Measurements from ENCODE around the gene PSMD1. TPM values are rescaled to one million over a fixed set of nuclear protein-coding genes. Genes with fewer than 3 reads are reported as not detected.

Gene PSMD1
- total and polyA plus RNA-seq, 2 donors: 40.4 to 87.6 TPM

GRCh38 chr2:231144896-231145295, 88.2 kb downstream of the PSMD1 start:
- H3K9me3 ChIP-seq (ENCODE audit: control insufficient read depth in 2 of 2, insufficient read depth in 1 of 2, low read length in 1 of 2): no peaks in the 10 kb centered on the region
- 98% methylated on average over 6 of the region's 6 CpGs for WGBS
- no peaks in the 10 kb centered on the region for H3K27me3 ChIP-seq (ENCODE audit: control insufficient read depth in 2 of 2, insufficient read depth in 1 of 2, low read length in 1 of 2)
- H3K4me1 ChIP-seq (ENCODE audit: control insufficient read depth in 2 of 2, insufficient read depth in 2 of 2, low read length in 2 of 2): no peaks in the 10 kb centered on the region
- no peak overlapping the region for H3K4me3 ChIP-seq (ENCODE audit: low read length in 2 of 2)
- peaks cover 10 to 22% of the 10 kb centered on the region in 2 donors for H3K36me3 ChIP-seq (ENCODE audit: control insufficient read depth in 2 of 2, insufficient read depth in 2 of 2, low read length in 1 of 2)
- H3K27ac ChIP-seq (ENCODE audit: low read depth in 1 of 2, low read length in 1 of 2): no peak overlapping the region
- DNase-seq (ENCODE audit: low read depth in 6 of 9, low spot score in 9 of 9): no peak

- Histone ChIP-seq H3K9me3 (ENCODE audit: control insufficient read depth in 2 of 2, insufficient read depth in 1 of 2, low read length in 1 of 2) (no peaks in the 10 kb centered on the region), H3K36me3 (ENCODE audit: control insufficient read depth in 2 of 2, insufficient read depth in 2 of 2, low read length in 1 of 2) (peaks cover 6 to 23% of the 10 kb centered on the region in 2 donors)
These were observed 90.0 kb downstream of the PSMD1 start for GRCh38 chr2:231146665-231147064.

GRCh38 chr2:231152800-231153557, 96.3 kb downstream of the PSMD1 start:
- H3K4me1 ChIP-seq (ENCODE audit: control insufficient read depth in 2 of 2, insufficient read depth in 2 of 2, low read length in 2 of 2): no peaks in the 10 kb centered on the region
- H3K27me3 ChIP-seq (ENCODE audit: control insufficient read depth in 2 of 2, insufficient read depth in 1 of 2, low read length in 1 of 2): no peaks in the 10 kb centered on the region
- H3K4me3 ChIP-seq (ENCODE audit: low read length in 2 of 2): no peak overlapping the region
- no peak for DNase-seq (ENCODE audit: low read depth in 6 of 9, low spot score in 9 of 9)
- 98% methylated on average over 8 of the region's 8 CpGs for WGBS
- H3K36me3 ChIP-seq (ENCODE audit: control insufficient read depth in 2 of 2, insufficient read depth in 2 of 2, low read length in 1 of 2): peaks cover 16 to 39% of the 10 kb centered on the region in 2 donors
- no peaks in the 10 kb centered on the region for H3K9me3 ChIP-seq (ENCODE audit: control insufficient read depth in 2 of 2, insufficient read depth in 1 of 2, low read length in 1 of 2)
- H3K27ac ChIP-seq (ENCODE audit: low read depth in 1 of 2, low read length in 1 of 2): no peak overlapping the region

More at GRCh38 chr2:231146665-231147064, 90.0 kb downstream of the PSMD1 start:
- no peak overlapping the region for H3K4me3 ChIP-seq (ENCODE audit: low read length in 2 of 2)
- WGBS: over 99% methylated on average over 2 of the region's 2 CpGs
- no peak for DNase-seq (ENCODE audit: low read depth in 6 of 9, low spot score in 9 of 9)
- no peaks in the 10 kb centered on the region for H3K4me1 ChIP-seq (ENCODE audit: control insufficient read depth in 2 of 2, insufficient read depth in 2 of 2, low read length in 2 of 2)
- no peak overlapping the region for H3K27ac ChIP-seq (ENCODE audit: low read depth in 1 of 2, low read length in 1 of 2)
- H3K27me3 ChIP-seq (ENCODE audit: control insufficient read depth in 2 of 2, insufficient read depth in 1 of 2, low read length in 1 of 2): no peaks in the 10 kb centered on the region

- Histone ChIP-seq H3K4me3 (ENCODE audit: low read length in 2 of 2) (no peak overlapping the region), H3K27me3 (ENCODE audit: control insufficient read depth in 2 of 2, insufficient read depth in 1 of 2, low read length in 1 of 2) (no peaks in the 10 kb centered on the region), H3K4me1 (ENCODE audit: control insufficient read depth in 2 of 2, insufficient read depth in 2 of 2, low read length in 2 of 2) (no peaks in the 10 kb centered on the region), H3K36me3 (ENCODE audit: control insufficient read depth in 2 of 2, insufficient read depth in 2 of 2, low read length in 1 of 2) (peaks cover 15 to 34% of the 10 kb centered on the region in 2 donors), H3K27ac (ENCODE audit: low read depth in 1 of 2, low read length in 1 of 2) (no peak overlapping the region), H3K9me3 (ENCODE audit: control insufficient read depth in 2 of 2, insufficient read depth in 1 of 2, low read length in 1 of 2) (no peaks in the 10 kb centered on the region)
- no peak for DNase-seq (ENCODE audit: low read depth in 6 of 9, low spot score in 9 of 9)
These were observed 102.6 kb downstream of the PSMD1 start for GRCh38 chr2:231159306-231159705.

GRCh38 chr2:231160701-231161100, 104.0 kb downstream of the PSMD1 start:
- Histone ChIP-seq H3K4me3 (ENCODE audit: low read length in 2 of 2) (no peak overlapping the region), H3K9me3 (ENCODE audit: control insufficient read depth in 2 of 2, insufficient read depth in 1 of 2, low read length in 1 of 2) (no peaks in the 10 kb centered on the region), H3K36me3 (ENCODE audit: control insufficient read depth in 2 of 2, insufficient read depth in 2 of 2, low read length in 1 of 2) (peaks cover 14 to 39% of the 10 kb centered on the region in 2 donors), H3K27ac (ENCODE audit: low read depth in 1 of 2, low read length in 1 of 2) (no peak overlapping the region), H3K4me1 (ENCODE audit: control insufficient read depth in 2 of 2, insufficient read depth in 2 of 2, low read length in 2 of 2) (no peaks in the 10 kb centered on the region), H3K27me3 (ENCODE audit: control insufficient read depth in 2 of 2, insufficient read depth in 1 of 2, low read length in 1 of 2) (no peaks in the 10 kb centered on the region)
- 99% methylated on average over 5 of the region's 5 CpGs for WGBS
- DNase-seq (ENCODE audit: low read depth in 6 of 9, low spot score in 9 of 9): no peak

GRCh38 chr2:231161252-231161839, 104.7 kb downstream of the PSMD1 start:
- no peaks in the 10 kb centered on the region for H3K4me1 ChIP-seq (ENCODE audit: control insufficient read depth in 2 of 2, insufficient read depth in 2 of 2, low read length in 2 of 2)
- peaks cover 19 to 45% of the 10 kb centered on the region in 2 donors for H3K36me3 ChIP-seq (ENCODE audit: control insufficient read depth in 2 of 2, insufficient read depth in 2 of 2, low read length in 1 of 2)
- WGBS: 91% methylated on average over 7 of the region's 7 CpGs
- H3K27me3 ChIP-seq (ENCODE audit: control insufficient read depth in 2 of 2, insufficient read depth in 1 of 2, low read length in 1 of 2): no peaks in the 10 kb centered on the region
- no peak overlapping the region for H3K27ac ChIP-seq (ENCODE audit: low read depth in 1 of 2, low read length in 1 of 2)
- H3K9me3 ChIP-seq (ENCODE audit: control insufficient read depth in 2 of 2, insufficient read depth in 1 of 2, low read length in 1 of 2): no peaks in the 10 kb centered on the region
- no peak for DNase-seq (ENCODE audit: low read depth in 6 of 9, low spot score in 9 of 9)
- no peak overlapping the region for H3K4me3 ChIP-seq (ENCODE audit: low read length in 2 of 2)

- DNase-seq (ENCODE audit: low read depth in 6 of 9, low spot score in 9 of 9): no peak
- 96% methylated on average over 2 of the region's 2 CpGs for WGBS
- H3K27ac ChIP-seq (ENCODE audit: low read depth in 1 of 2, low read length in 1 of 2): no peak overlapping the region
- H3K4me1 ChIP-seq (ENCODE audit: control insufficient read depth in 2 of 2, insufficient read depth in 2 of 2, low read length in 2 of 2): no peaks in the 10 kb centered on the region
- no peaks in the 10 kb centered on the region for H3K9me3 ChIP-seq (ENCODE audit: control insufficient read depth in 2 of 2, insufficient read depth in 1 of 2, low read length in 1 of 2)
- peaks cover 19 to 49% of the 10 kb centered on the region in 2 donors for H3K36me3 ChIP-seq (ENCODE audit: control insufficient read depth in 2 of 2, insufficient read depth in 2 of 2, low read length in 1 of 2)
- no peak overlapping the region for H3K4me3 ChIP-seq (ENCODE audit: low read length in 2 of 2)
- no peaks in the 10 kb centered on the region for H3K27me3 ChIP-seq (ENCODE audit: control insufficient read depth in 2 of 2, insufficient read depth in 1 of 2, low read length in 1 of 2)
These were observed 105.2 kb downstream of the PSMD1 start for GRCh38 chr2:231161877-231162329.

- Histone ChIP-seq H3K27ac (ENCODE audit: low read depth in 1 of 2, low read length in 1 of 2) (no peak overlapping the region), H3K4me3 (ENCODE audit: low read length in 2 of 2) (no peak overlapping the region), H3K4me1 (ENCODE audit: control insufficient read depth in 2 of 2, insufficient read depth in 2 of 2, low read length in 2 of 2) (no peaks in the 10 kb centered on the region), H3K36me3 (ENCODE audit: control insufficient read depth in 2 of 2, insufficient read depth in 2 of 2, low read length in 1 of 2) (peaks cover 20 to 55% of the 10 kb centered on the region in 2 donors), H3K9me3 (ENCODE audit: control insufficient read depth in 2 of 2, insufficient read depth in 1 of 2, low read length in 1 of 2) (no peaks in the 10 kb centered on the region), H3K27me3 (ENCODE audit: control insufficient read depth in 2 of 2, insufficient read depth in 1 of 2, low read length in 1 of 2) (no peaks in the 10 kb centered on the region)
- WGBS: 94% methylated on average over 3 of the region's 3 CpGs
- no peak for DNase-seq (ENCODE audit: low read depth in 6 of 9, low spot score in 9 of 9)
These were observed 106.3 kb downstream of the PSMD1 start for GRCh38 chr2:231163011-231163410.

- H3K36me3 ChIP-seq (ENCODE audit: control insufficient read depth in 2 of 2, insufficient read depth in 2 of 2, low read length in 1 of 2): peaks cover 18 to 57% of the 10 kb centered on the region in 2 donors
- 98% methylated on average over 4 of the region's 4 CpGs for WGBS
- no peak for DNase-seq (ENCODE audit: low read depth in 6 of 9, low spot score in 9 of 9)
- H3K4me1 ChIP-seq (ENCODE audit: control insufficient read depth in 2 of 2, insufficient read depth in 2 of 2, low read length in 2 of 2): no peaks in the 10 kb centered on the region
- no peaks in the 10 kb centered on the region for H3K9me3 ChIP-seq (ENCODE audit: control insufficient read depth in 2 of 2, insufficient read depth in 1 of 2, low read length in 1 of 2)
- no peak overlapping the region for H3K27ac ChIP-seq (ENCODE audit: low read depth in 1 of 2, low read length in 1 of 2)
- H3K4me3 ChIP-seq (ENCODE audit: low read length in 2 of 2): no peak overlapping the region
- H3K27me3 ChIP-seq (ENCODE audit: control insufficient read depth in 2 of 2, insufficient read depth in 1 of 2, low read length in 1 of 2): no peaks in the 10 kb centered on the region
These were observed 106.9 kb downstream of the PSMD1 start for GRCh38 chr2:231163414-231164095.
